OCI-LY3 (cell line): ENCODE measurements around the gene HMOX1.
A peak's percentile ranks its signal among the peaks of the same experiment; 100 is the strongest.
"Not testable (repeated sequence)": the region's sequence is repeated elsewhere in the genome, so short reads cannot be mapped to it uniquely, and the experiment has no call there.

ENCODE experiments used
- H2AFZ ChIP-seq: fragments of 200-600, 300-600 bp; shearing (Covaris generic); 2 replicates; pipeline ENCODE4 v1.6.0; 2014; ENCODE audit warnings: antibody characterized with exemption, low read depth, low read length
- H3K27ac ChIP-seq: fragments of 200-600, 300-600 bp; sonication (generic); 2 replicates; pipeline ENCODE4 v1.5.1; 2014; ENCODE audit warnings: mild to moderate bottlenecking, low read length, moderate library complexity, mixed read lengths
- H3K27me3 ChIP-seq: fragments of 200-600, 300-600 bp; sonication (generic); 2 replicates; pipeline ENCODE4 v1.6.1; 2014; ENCODE audit warnings: low read depth, low read length, mixed read lengths
- H3K36me3 ChIP-seq: fragments of 200-600, 300-600 bp; sonication (generic); replicated peaks from 2 replicates; pipeline ENCODE3; 2014; ENCODE audit warnings: low read depth, low read length, mixed read lengths
- H3K4me1 ChIP-seq: fragments of 300-600, 200-600 bp; sonication (generic); 2 replicates; pipeline ENCODE4 v1.6.1; 2014; ENCODE audit warnings: low read length, mixed read lengths
- H3K4me2 ChIP-seq: fragments of 200-600, 300-600 bp; sonication (generic); 2 replicates; pipeline ENCODE4 v1.6.1; 2014; ENCODE audit warnings: low read length, mixed read lengths
- H3K4me3 ChIP-seq: fragments of 300-600, 200-600 bp; sonication (generic); 2 replicates; pipeline ENCODE4 v1.5.1; 2014; ENCODE audit warnings: antibody characterized with exemption, mild to moderate bottlenecking, low read length, moderate library complexity
- H3K79me2 ChIP-seq: fragments of 300-600, 200-600 bp; shearing (Covaris generic); 2 replicates; pipeline ENCODE4 v1.6.1; 2014; ENCODE audit warnings: mild to moderate bottlenecking, low read length, mixed read lengths
- H3K9ac ChIP-seq: fragments of 300-600, 200-600 bp; shearing (Covaris generic); 2 replicates; pipeline ENCODE4 v1.6.0; 2014; ENCODE audit warnings: mild to moderate bottlenecking, low read length, moderate library complexity
- H3K9me3 ChIP-seq: fragments of 200-600, 300-600 bp; shearing (Covaris generic); 2 replicates; pipeline ENCODE4 v1.6.1; 2014; ENCODE audit warnings: low read length, mixed read lengths; ENCODE audit not compliant: insufficient read depth
- H4K20me1 ChIP-seq: fragments of 200-600, 300-600 bp; sonication (generic); 2 replicates; pipeline ENCODE4 v1.6.1; 2016; ENCODE audit warnings: low read length, mixed read lengths; ENCODE audit not compliant: insufficient read depth
- CTCF ChIP-seq: fragments of 200-600, 300-600 bp; sonication (generic); IDR thresholded peaks from 2 replicates; pipeline ENCODE4 v1.5.1; 2014; ENCODE audit warnings: antibody characterized with exemption, low read length, low read depth
- EZH2phosphoT487 ChIP-seq: fragments of 200-600 bp; shearing (Covaris generic); IDR thresholded peaks from 2 replicates; pipeline ENCODE4 v1.6.1; 2018; ENCODE audit warnings: antibody characterized with exemption, mixed run types, low read depth

The HMOX1 gene

GRCh38 chr22:35394810-35395563 lies 14.1 kb downstream of the HMOX1 start:
- H2AFZ ChIP-seq: no peak overlapping the region
- H3K79me2 ChIP-seq: peaks cover 7% of the 10 kb centered on the region; the same call in 1 of the 2 replicates
- H4K20me1 ChIP-seq: no peaks in the 10 kb centered on the region
- no peak overlapping the region; the same call in 1 of the 2 replicates for H3K27ac ChIP-seq
- H3K9ac ChIP-seq: no peak overlapping the region
- TF ChIP-seq EZH2phosphoT487 (no peak), CTCF (no peak)
- no peaks in the 10 kb centered on the region for H3K27me3 ChIP-seq
- H3K9me3 ChIP-seq: no peaks in the 10 kb centered on the region
- no peak overlapping the region for H3K4me3 ChIP-seq
- H3K4me2 ChIP-seq: no peak overlapping the region
- peaks cover 49% of the 10 kb centered on the region for H3K4me1 ChIP-seq
- peaks cover 32% of the 10 kb centered on the region for H3K36me3 ChIP-seq

GRCh38 chr22:35396622-35397021 lies 15.7 kb downstream of the HMOX1 start:
- Histone ChIP-seq H3K4me2 (peak overlapping the region; percentile 57), H3K4me1 (peaks cover 56% of the 10 kb centered on the region), H3K9ac (peak overlapping the region; percentile 60), H3K79me2 (peaks cover 23% of the 10 kb centered on the region), H3K4me3 (peak overlapping the region; percentile 36), H2AFZ (peak overlapping the region; percentile 9; the same call in 1 of the 2 replicates), H3K27ac (peak overlapping the region; percentile 94), H3K36me3 (peaks cover 31% of the 10 kb centered on the region)
- H3K27me3 ChIP-seq, H4K20me1 ChIP-seq, H3K9me3 ChIP-seq: not testable (repeated sequence)

- H2AFZ ChIP-seq: peak overlapping the region; percentile 9; the same call in 1 of the 2 replicates
- peak overlapping the region; percentile 36 for H3K4me3 ChIP-seq
- peak overlapping the region; percentile 94 for H3K27ac ChIP-seq
- peaks cover 30% of the 10 kb centered on the region for H3K79me2 ChIP-seq
- H4K20me1 ChIP-seq: no peaks in the 10 kb centered on the region; the same call in none of the 2 replicates
- no peaks in the 10 kb centered on the region for H3K27me3 ChIP-seq
- peak overlapping the region; percentile 60 for H3K9ac ChIP-seq
- TF ChIP-seq EZH2phosphoT487 (no peak), CTCF (no peak)
- peaks cover 63% of the 10 kb centered on the region for H3K4me1 ChIP-seq
- H3K9me3 ChIP-seq: no peaks in the 10 kb centered on the region
- peak overlapping the region; percentile 57 for H3K4me2 ChIP-seq
- peaks cover 34% of the 10 kb centered on the region for H3K36me3 ChIP-seq
These were observed 16.4 kb downstream of the HMOX1 start for GRCh38 chr22:35397095-35397904.

GRCh38 chr22:35398591-35398973 lies 17.7 kb downstream of the HMOX1 start:
- Histone ChIP-seq H3K4me3 (peak overlapping the region; percentile 90), H3K27ac (peak overlapping the region; percentile 94), H3K9me3 (no peaks in the 10 kb centered on the region), H3K27me3 (no peaks in the 10 kb centered on the region), H3K4me2 (peak overlapping the region; percentile 97), H2AFZ (no peak overlapping the region), H3K9ac (peak overlapping the region; percentile 100; the same call in 1 of the 2 replicates), H3K79me2 (peaks cover 43% of the 10 kb centered on the region), H4K20me1 (peaks cover 12% of the 10 kb centered on the region), H3K4me1 (peaks cover 73% of the 10 kb centered on the region), H3K36me3 (peaks cover 37% of the 10 kb centered on the region)
- TF ChIP-seq EZH2phosphoT487 (no peak), CTCF (no peak)
